ENCODE data around the gene RAPGEFL1.
"Not testable (repeated sequence)": the region's sequence is repeated elsewhere in the genome, so short reads cannot be mapped to it uniquely, and the experiment has no call there.

Gene RAPGEFL1

GRCh38 chr17:40177275-40177874 is at the start of gene RAPGEFL1:
Gene RAPGEFL1 (plus strand): TSS chr17:40177470. CDS start chr17:40177862, 392 bp downstream.
- DNase-seq (ENCODE audit: low read depth): no peak

- DNase-seq (ENCODE audit: low read depth): no peak
Observed at GRCh38 chr17:40129498-40129897, 47.8 kb upstream of the RAPGEFL1 start.

GRCh38 chr17:40130352-40131042 is 46.8 kb upstream of the RAPGEFL1 start:
- DNase-seq (ENCODE audit: low read depth): no peak

- DNase-seq (ENCODE audit: low read depth): no peak
Observed at GRCh38 chr17:40134184-40134583, 43.1 kb upstream of the RAPGEFL1 start.

- DNase-seq (ENCODE audit: low read depth): no peak
Observed at GRCh38 chr17:40135817-40136216, 41.5 kb upstream of the RAPGEFL1 start.

GRCh38 chr17:40139566-40140058 is 37.7 kb upstream of the RAPGEFL1 start:
- no peak for DNase-seq (ENCODE audit: low read depth)

GRCh38 chr17:40143166-40143565 is 34.1 kb upstream of the RAPGEFL1 start:
- not testable (repeated sequence) for DNase-seq (ENCODE audit: low read depth)

GRCh38 chr17:40145476-40145875 is 31.8 kb upstream of the RAPGEFL1 start:
- no peak for DNase-seq (ENCODE audit: low read depth)

- no peak for DNase-seq (ENCODE audit: low read depth)
Observed at GRCh38 chr17:40148527-40148926, 28.7 kb upstream of the RAPGEFL1 start.

GRCh38 chr17:40150276-40150675 is 27.0 kb upstream of the RAPGEFL1 start:
- DNase-seq (ENCODE audit: low read depth): no peak

GRCh38 chr17:40151414-40151963 is 25.8 kb upstream of the RAPGEFL1 start:
- DNase-seq (ENCODE audit: low read depth): no peak

- DNase-seq (ENCODE audit: low read depth): no peak
Observed at GRCh38 chr17:40153603-40154236, 23.6 kb upstream of the RAPGEFL1 start.

- no peak for DNase-seq (ENCODE audit: low read depth)
Observed at GRCh38 chr17:40157973-40158372, 19.3 kb upstream of the RAPGEFL1 start.

- no peak for DNase-seq (ENCODE audit: low read depth)
Observed at GRCh38 chr17:40158438-40159013, 18.7 kb upstream of the RAPGEFL1 start.

GRCh38 chr17:40159456-40159855 is 17.8 kb upstream of the RAPGEFL1 start:
- no peak for DNase-seq (ENCODE audit: low read depth)

GRCh38 chr17:40167685-40168261 is 9.5 kb upstream of the RAPGEFL1 start:
- no peak for DNase-seq (ENCODE audit: low read depth)

- DNase-seq (ENCODE audit: low read depth): peak; percentile 36
Observed at GRCh38 chr17:40168262-40168832, 8.9 kb upstream of the RAPGEFL1 start.

- DNase-seq (ENCODE audit: low read depth): no peak
Observed at GRCh38 chr17:40170325-40170724, 6.9 kb upstream of the RAPGEFL1 start.

- no peak for DNase-seq (ENCODE audit: low read depth)
Observed at GRCh38 chr17:40171750-40172149, 5.5 kb upstream of the RAPGEFL1 start.

- DNase-seq (ENCODE audit: low read depth): no peak
Observed at GRCh38 chr17:40173091-40173777, 4.0 kb upstream of the RAPGEFL1 start.

- no peak for DNase-seq (ENCODE audit: low read depth)
Observed at GRCh38 chr17:40173778-40174135, 3.5 kb upstream of the RAPGEFL1 start.

Measured in stromal cell of bone marrow (primary cell).